ENCODE measurements around the gene C1QL2.

C1QL2 gene

GRCh38 chr2:119111115-119111975 lies 47.2 kb downstream of the C1QL2 start:
- H3K36me3 Mint-ChIP-seq: peaks cover 4% of the 10 kb centered on the region
- no peak for ATAC-seq
- H3K4me3 Mint-ChIP-seq: no peak overlapping the region
- H3K27me3 Mint-ChIP-seq: peaks cover 20% of the 10 kb centered on the region
- H3K27ac Mint-ChIP-seq: no peak overlapping the region
- H3K9me3 Mint-ChIP-seq: peaks cover 11% of the 10 kb centered on the region
- peaks cover 6% of the 10 kb centered on the region for H3K4me1 Mint-ChIP-seq

GRCh38 chr2:119109866-119110265 lies 48.7 kb downstream of the C1QL2 start:
- Mint-ChIP-seq H3K9me3 (peaks cover 17% of the 10 kb centered on the region), H3K36me3 (peaks cover 4% of the 10 kb centered on the region), H3K27ac (no peak overlapping the region), H3K4me1 (peaks cover 6% of the 10 kb centered on the region), H3K27me3 (peaks cover 20% of the 10 kb centered on the region), H3K4me3 (no peak overlapping the region)
- no peak for ATAC-seq

DNA sequence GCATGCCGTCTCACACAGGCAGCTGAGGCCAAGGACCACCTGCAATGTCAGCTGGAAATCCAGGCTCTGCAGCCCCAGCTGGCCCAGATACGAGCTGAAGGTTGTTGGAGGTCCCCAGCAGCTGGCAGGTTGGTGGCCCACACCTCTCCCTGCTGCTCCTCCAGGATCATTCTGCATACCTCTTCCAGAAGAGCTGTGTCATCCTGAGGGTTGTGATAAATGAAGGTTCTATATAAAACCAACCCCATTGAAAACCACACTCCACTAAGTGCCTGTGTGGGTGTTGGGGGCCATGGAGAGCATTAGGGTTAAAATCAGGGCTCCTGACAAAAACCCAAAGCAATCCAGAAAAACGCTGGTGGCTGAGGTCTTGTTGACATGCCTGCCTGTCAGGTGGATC lies 50.4 kb downstream of the C1QL2 start:
- Mint-ChIP-seq H3K9me3 (peaks cover 26% of the 10 kb centered on the region), H3K27me3 (peaks cover 9% of the 10 kb centered on the region), H3K4me3 (no peak overlapping the region), H3K4me1 (peaks cover 6% of the 10 kb centered on the region), H3K36me3 (peaks cover 4% of the 10 kb centered on the region), H3K27ac (no peak overlapping the region)
- no peak for ATAC-seq

GRCh38 chr2:119106301-119106897 lies 52.2 kb downstream of the C1QL2 start:
- no peak overlapping the region for H3K4me3 Mint-ChIP-seq
- H3K27ac Mint-ChIP-seq: no peak overlapping the region
- peaks cover 9% of the 10 kb centered on the region for H3K27me3 Mint-ChIP-seq
- H3K36me3 Mint-ChIP-seq: peaks cover 4% of the 10 kb centered on the region
- peaks cover 22% of the 10 kb centered on the region for H3K9me3 Mint-ChIP-seq
- ATAC-seq: no peak
- peaks cover under 1% of the 10 kb centered on the region for H3K4me1 Mint-ChIP-seq
